ENCODE results near the gene ST3GAL5. TPM values are rescaled to one million over a fixed set of nuclear protein-coding genes. Genes with fewer than 3 reads are reported as not detected.

ST3GAL5 gene
- total and polyA plus RNA-seq, 2 experiments from 2014 or later = 11.9 to 12.5 TPM

DNA sequence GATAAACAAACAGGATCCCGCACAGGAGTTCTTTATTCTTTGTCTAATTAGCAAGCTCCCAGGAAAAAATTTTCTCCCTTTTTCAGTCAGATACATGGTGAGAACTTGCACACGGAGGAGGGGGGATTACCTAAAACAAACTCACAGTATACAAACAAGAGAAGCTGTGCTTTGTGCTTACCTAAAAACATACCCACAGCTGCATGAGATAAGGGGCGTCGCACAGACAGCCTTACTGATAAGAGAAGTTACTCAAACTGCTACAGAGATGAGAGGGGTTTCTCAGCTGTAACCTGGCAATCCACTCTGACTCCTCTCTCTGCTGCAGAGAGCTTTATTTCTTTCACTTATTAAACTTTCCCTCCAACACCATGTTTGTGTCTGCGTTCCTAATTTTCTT, 32.9 kb upstream of the ST3GAL5 start:
- Histone ChIP-seq H3K4me3 (no peak overlapping the region), H3K27me3 (no peaks in the 10 kb centered on the region), H3K27ac (peak overlapping the region; percentile 8), H3K9me3 (ENCODE audit: low read depth) (no peaks in the 10 kb centered on the region), H3K4me1 (ENCODE audit: low read depth) (no peaks in the 10 kb centered on the region), H3K36me3 (no peaks in the 10 kb centered on the region)
- DNase-seq (ENCODE audit: low read depth in 1 of 2, low spot score in 1 of 2) = no peak
- TF ChIP-seq, protein P1, sequence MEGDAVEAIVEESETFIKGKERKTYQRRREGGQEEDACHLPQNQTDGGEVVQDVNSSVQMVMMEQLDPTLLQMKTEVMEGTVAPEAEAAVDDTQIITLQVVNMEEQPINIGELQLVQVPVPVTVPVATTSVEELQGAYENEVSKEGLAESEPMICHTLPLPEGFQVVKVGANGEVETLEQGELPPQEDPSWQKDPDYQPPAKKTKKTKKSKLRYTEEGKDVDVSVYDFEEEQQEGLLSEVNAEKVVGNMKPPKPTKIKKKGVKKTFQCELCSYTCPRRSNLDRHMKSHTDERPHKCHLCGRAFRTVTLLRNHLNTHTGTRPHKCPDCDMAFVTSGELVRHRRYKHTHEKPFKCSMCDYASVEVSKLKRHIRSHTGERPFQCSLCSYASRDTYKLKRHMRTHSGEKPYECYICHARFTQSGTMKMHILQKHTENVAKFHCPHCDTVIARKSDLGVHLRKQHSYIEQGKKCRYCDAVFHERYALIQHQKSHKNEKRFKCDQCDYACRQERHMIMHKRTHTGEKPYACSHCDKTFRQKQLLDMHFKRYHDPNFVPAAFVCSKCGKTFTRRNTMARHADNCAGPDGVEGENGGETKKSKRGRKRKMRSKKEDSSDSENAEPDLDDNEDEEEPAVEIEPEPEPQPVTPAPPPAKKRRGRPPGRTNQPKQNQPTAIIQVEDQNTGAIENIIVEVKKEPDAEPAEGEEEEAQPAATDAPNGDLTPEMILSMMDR (IDR thresholded peaks at IDR 0.05; ENCODE audit: low read depth, low read length) = no peak

- TF ChIP-seq, protein P1 (IDR thresholded peaks at IDR 0.05; ENCODE audit: low read depth, low read length) = no peak
- Histone ChIP-seq H3K9me3 (ENCODE audit: low read depth) (no peaks in the 10 kb centered on the region), H3K4me3 (no peak overlapping the region), H3K36me3 (no peaks in the 10 kb centered on the region), H3K27ac (peak overlapping the region; percentile 8), H3K4me1 (ENCODE audit: low read depth) (no peaks in the 10 kb centered on the region), H3K27me3 (no peaks in the 10 kb centered on the region)
- DNase-seq (ENCODE audit: low read depth in 1 of 2, low spot score in 1 of 2) = peak in 1 of 2 donors; percentile 67
Observed at GRCh38 chr2:85920810-85921545, 32.2 kb upstream of the ST3GAL5 start.

DNA sequence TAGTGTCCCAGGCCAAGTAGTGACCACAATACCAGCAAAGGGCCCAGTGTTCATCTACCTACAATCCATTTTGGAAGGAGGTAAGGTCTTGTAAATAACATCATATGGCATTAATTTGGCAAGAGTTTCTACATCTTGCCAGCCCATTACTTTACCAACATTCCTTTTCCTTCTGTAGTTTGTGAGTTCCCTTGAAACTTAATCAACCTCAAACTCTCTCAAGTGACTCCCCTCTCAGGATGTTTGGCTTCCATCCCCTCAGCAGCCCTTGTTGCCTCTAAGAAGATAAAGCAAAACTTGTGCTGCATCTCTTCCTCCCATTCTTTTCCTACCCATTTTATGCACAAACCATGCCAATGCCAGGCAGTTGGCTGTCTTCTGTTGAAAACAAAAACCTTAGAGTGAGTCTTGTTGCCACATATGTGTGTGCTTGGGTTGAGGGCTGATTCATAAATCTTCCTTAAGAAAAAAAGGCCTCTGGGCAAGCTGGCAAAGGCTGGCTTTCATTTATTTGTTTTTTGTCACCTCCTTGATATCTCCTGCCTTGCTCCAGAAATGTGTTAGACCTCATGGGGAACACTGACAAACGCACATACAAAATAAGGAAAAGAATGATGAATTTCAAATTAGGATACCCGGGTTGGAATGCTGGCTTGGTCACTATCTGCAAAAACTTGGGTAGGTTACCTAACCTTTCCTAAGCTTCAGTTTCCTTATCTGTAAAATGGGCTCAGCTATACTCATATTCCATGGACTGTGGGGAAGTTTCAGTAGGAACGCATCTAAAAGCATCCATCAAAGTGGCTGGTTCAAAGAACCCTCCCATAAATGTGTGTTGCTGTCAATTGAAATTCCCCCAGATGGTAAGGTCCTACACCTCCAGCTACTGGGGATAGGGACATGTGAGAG, 29.4 kb upstream of the ST3GAL5 start:
- no peaks in the 10 kb centered on the region for H3K9me3 ChIP-seq (ENCODE audit: low read depth)
- no peaks in the 10 kb centered on the region for H3K36me3 ChIP-seq
- TF ChIP-seq, protein P1 (IDR thresholded peaks at IDR 0.05; ENCODE audit: low read depth, low read length) = no peak
- H3K4me1 ChIP-seq (ENCODE audit: low read depth) = no peaks in the 10 kb centered on the region
- no peak overlapping the region for H3K27ac ChIP-seq
- DNase-seq (ENCODE audit: low read depth in 1 of 2, low spot score in 1 of 2) = no peak
- H3K4me3 ChIP-seq = no peak overlapping the region
- H3K27me3 ChIP-seq = no peaks in the 10 kb centered on the region

DNA sequence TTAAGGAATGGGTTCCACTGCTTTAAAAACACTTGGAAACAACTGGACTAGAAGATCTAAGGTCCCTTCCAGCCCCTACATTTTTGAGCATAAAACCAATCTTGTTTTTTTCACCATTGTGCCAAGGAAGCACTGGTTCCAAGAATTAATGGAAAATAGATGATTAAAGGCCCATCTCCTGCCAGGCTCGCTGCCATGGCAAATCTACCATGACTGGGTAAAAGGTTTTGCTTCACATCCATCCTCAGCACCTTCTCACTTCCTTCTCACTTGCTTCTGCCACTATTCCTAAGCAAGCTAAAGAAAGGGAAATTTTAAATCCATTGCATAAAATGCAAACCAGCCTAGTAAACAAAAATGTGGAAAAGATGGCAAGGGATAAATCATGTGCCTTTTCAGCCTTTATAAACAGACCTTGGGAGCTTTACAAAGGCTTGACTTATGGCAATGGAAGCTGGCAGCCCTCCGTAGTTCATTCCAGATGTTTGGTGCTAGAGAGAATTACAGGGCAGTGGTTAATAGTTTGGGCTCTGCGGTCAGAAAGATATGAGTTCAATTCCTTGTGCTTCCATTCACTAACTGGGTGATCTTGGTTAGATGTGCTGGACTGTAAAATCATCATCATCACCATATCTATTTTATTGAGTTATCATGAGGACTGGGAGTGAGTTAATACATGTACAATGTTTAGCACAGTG, 27.0 kb upstream of the ST3GAL5 start:
- DNase-seq (ENCODE audit: low read depth in 1 of 2, low spot score in 1 of 2) = no peak
- Histone ChIP-seq H3K36me3 (no peaks in the 10 kb centered on the region), H3K4me3 (no peak overlapping the region), H3K27ac (no peak overlapping the region), H3K27me3 (no peaks in the 10 kb centered on the region), H3K4me1 (ENCODE audit: low read depth) (no peaks in the 10 kb centered on the region), H3K9me3 (ENCODE audit: low read depth) (no peaks in the 10 kb centered on the region)
- TF ChIP-seq, protein P1 (IDR thresholded peaks at IDR 0.05; ENCODE audit: low read depth, low read length) = no peak

GRCh38 chr2:85914922-85915321, 26.1 kb upstream of the ST3GAL5 start:
- H3K36me3 ChIP-seq = no peaks in the 10 kb centered on the region
- no peaks in the 10 kb centered on the region for H3K4me1 ChIP-seq (ENCODE audit: low read depth)
- H3K9me3 ChIP-seq (ENCODE audit: low read depth) = no peaks in the 10 kb centered on the region
- TF ChIP-seq, protein P1 (IDR thresholded peaks at IDR 0.05; ENCODE audit: low read depth, low read length) = no peak
- H3K27ac ChIP-seq = no peak overlapping the region
- H3K4me3 ChIP-seq = no peak overlapping the region
- no peak for DNase-seq (ENCODE audit: low read depth in 1 of 2, low spot score in 1 of 2)
- no peaks in the 10 kb centered on the region for H3K27me3 ChIP-seq

Measured in cardiac muscle cell (in vitro differentiated cells and primary cell).